ENCODE measurements around the gene DICER1. TPM values are rescaled to one million over a fixed set of nuclear protein-coding genes. Genes with fewer than 3 reads are reported as not detected.

Gene DICER1
- total RNA-seq, 4 donors from 2014 or later: 43.9 to 72.2 (median 58.4) TPM

- no peak overlapping the region for H3K4me3 ChIP-seq
- intact Hi-C loops (cut with DNase I): no loop called here
- 80% methylated on average over 7 of the region's 7 CpGs for WGBS
- no peaks in the 10 kb centered on the region for H3K27me3 ChIP-seq
- peaks cover 0 to 14% (median 7%) of the 10 kb centered on the region in 4 donors for H3K4me1 ChIP-seq
- H3K9me3 ChIP-seq: no peaks in the 10 kb centered on the region
- no peak for DNase-seq (ENCODE audit: extremely low spot score)
- no peaks in the 10 kb centered on the region for H3K36me3 ChIP-seq
- TF ChIP-seq CTCF (IDR thresholded peaks at IDR 0.05) (no peak), EP300 (IDR thresholded peaks at IDR 0.05) (no peak), POLR2A (IDR thresholded peaks at IDR 0.05; ENCODE audit: low read depth) (no peak), POLR2AphosphoS5 (IDR thresholded peaks at IDR 0.05) (no peak)
- no peak overlapping the region for H3K27ac ChIP-seq (replicated peaks in 1 of 4)
Measured at GRCh38 chr14:95069018-95069417, 88.3 kb downstream of the DICER1 start.

- Histone ChIP-seq H3K27ac (replicated peaks in 1 of 4) (no peak overlapping the region), H3K4me3 (no peak overlapping the region), H3K27me3 (no peaks in the 10 kb centered on the region), H3K4me1 (peaks cover 0 to 14% (median 7%) of the 10 kb centered on the region in 4 donors), H3K9me3 (no peaks in the 10 kb centered on the region), H3K36me3 (no peaks in the 10 kb centered on the region)
- no peak for DNase-seq (ENCODE audit: extremely low spot score)
- WGBS: 92% methylated on average over 8 of the region's 8 CpGs
- TF ChIP-seq POLR2A (IDR thresholded peaks at IDR 0.05; ENCODE audit: low read depth) (no peak), CTCF (IDR thresholded peaks at IDR 0.05) (no peak), POLR2AphosphoS5 (IDR thresholded peaks at IDR 0.05) (no peak), EP300 (IDR thresholded peaks at IDR 0.05) (no peak)
- intact Hi-C loops (cut with DNase I): no loop called here
Measured at GRCh38 chr14:95068521-95068920, 88.8 kb downstream of the DICER1 start.

- Histone ChIP-seq H3K27me3 (no peaks in the 10 kb centered on the region), H3K27ac (replicated peaks in 1 of 4) (no peak overlapping the region), H3K36me3 (no peaks in the 10 kb centered on the region), H3K4me3 (no peak overlapping the region), H3K9me3 (no peaks in the 10 kb centered on the region), H3K4me1 (peaks cover 0 to 14% (median 7%) of the 10 kb centered on the region in 4 donors)
- no peak for DNase-seq (ENCODE audit: extremely low spot score)
- intact Hi-C loops (cut with DNase I): no loop called here
- TF ChIP-seq POLR2AphosphoS5 (IDR thresholded peaks at IDR 0.05) (no peak), EP300 (IDR thresholded peaks at IDR 0.05) (no peak), CTCF (IDR thresholded peaks at IDR 0.05) (no peak), POLR2A (IDR thresholded peaks at IDR 0.05; ENCODE audit: low read depth) (no peak)
- WGBS: 89% methylated on average over 10 of the region's 10 CpGs
Measured at GRCh38 chr14:95068080-95068479, 89.2 kb downstream of the DICER1 start.

GRCh38 chr14:95067526-95067925, 89.8 kb downstream of the DICER1 start:
- Histone ChIP-seq H3K4me3 (no peak overlapping the region), H3K4me1 (peaks cover 0 to 14% (median 7%) of the 10 kb centered on the region in 4 donors), H3K27me3 (no peaks in the 10 kb centered on the region), H3K27ac (replicated peaks in 1 of 4) (no peak overlapping the region), H3K36me3 (no peaks in the 10 kb centered on the region), H3K9me3 (no peaks in the 10 kb centered on the region)
- WGBS: 92% methylated on average over 3 of the region's 4 CpGs
- TF ChIP-seq EP300 (IDR thresholded peaks at IDR 0.05): no peak
- TF ChIP-seq CTCF (IDR thresholded peaks at IDR 0.05): no peak
- TF ChIP-seq POLR2AphosphoS5 (IDR thresholded peaks at IDR 0.05): no peak
- TF ChIP-seq POLR2A (IDR thresholded peaks at IDR 0.05; ENCODE audit: low read depth): no peak
- intact Hi-C loops (cut with DNase I): no loop called here
- DNase-seq (ENCODE audit: extremely low spot score): no peak

- no peak overlapping the region for H3K27ac ChIP-seq (replicated peaks in 1 of 4)
- intact Hi-C loops (cut with DNase I): no loop called here
- TF ChIP-seq POLR2A (IDR thresholded peaks at IDR 0.05; ENCODE audit: low read depth): no peak
- no peak for TF ChIP-seq POLR2AphosphoS5 (IDR thresholded peaks at IDR 0.05)
- TF ChIP-seq EP300 (IDR thresholded peaks at IDR 0.05): no peak
- TF ChIP-seq CTCF (IDR thresholded peaks at IDR 0.05): no peak
- peaks cover 0 to 3% (median under 1%) of the 10 kb centered on the region in 4 donors for H3K4me1 ChIP-seq
- H3K4me3 ChIP-seq: no peak overlapping the region
- no peaks in the 10 kb centered on the region for H3K36me3 ChIP-seq
- 98% methylated on average over 4 of the region's 4 CpGs for WGBS
- DNase-seq (ENCODE audit: extremely low spot score): no peak
- no peaks in the 10 kb centered on the region for H3K9me3 ChIP-seq
- no peaks in the 10 kb centered on the region for H3K27me3 ChIP-seq
Measured at GRCh38 chr14:95066427-95066986, 90.8 kb downstream of the DICER1 start.

All from esophagus muscularis mucosa (tissue), 4 donors.